Ishikawa (cell line): Measurements from ENCODE around the gene C1QA.

Experiments
- CEBPB ChIP-seq: IDR thresholded peaks from 2 replicates; pipeline ENCODE4 v1.6.1; 2012
- CREB1 ChIP-seq: IDR thresholded peaks from 2 replicates; pipeline ENCODE4 v1.6.1; 2012; ENCODE audit warnings: low read depth
- EGR1 ChIP-seq: IDR thresholded peaks from 2 replicates; pipeline ENCODE4 v1.6.1; 2012
- EP300 ChIP-seq: IDR thresholded peaks from 2 replicates; pipeline ENCODE4 v1.6.1; 2012; ENCODE audit warnings: borderline replicate concordance
- FOXM1 ChIP-seq: IDR thresholded peaks from 2 replicates; pipeline ENCODE4 v1.6.1; 2012; ENCODE audit warnings: low read depth, borderline replicate concordance
- RAD21 ChIP-seq: IDR thresholded peaks from 2 replicates; pipeline ENCODE4 v1.6.1; 2012; ENCODE audit warnings: low read depth
- TAF1 ChIP-seq: IDR thresholded peaks from 2 replicates; pipeline ENCODE4 v1.6.1; 2012; ENCODE audit warnings: low read depth, mild to moderate bottlenecking
- TCF12 ChIP-seq: IDR thresholded peaks from 2 replicates; pipeline ENCODE4 v1.6.1; 2012; ENCODE audit warnings: low read depth
- TEAD4 ChIP-seq: IDR thresholded peaks from 2 replicates; pipeline ENCODE4 v1.6.1; 2012
- USF1 ChIP-seq: IDR thresholded peaks from 2 replicates; pipeline ENCODE4 v1.6.1; 2012
- TF ChIP-seq, protein P1 (sequence below): IDR thresholded peaks from 2 replicates; pipeline ENCODE4 v1.6.1; 2012; ENCODE audit warnings: low read depth, mild to moderate bottlenecking
- TF ChIP-seq, protein P2 (sequence below): IDR thresholded peaks from 2 replicates; pipeline ENCODE4 v1.6.1; 2012

DNA sequence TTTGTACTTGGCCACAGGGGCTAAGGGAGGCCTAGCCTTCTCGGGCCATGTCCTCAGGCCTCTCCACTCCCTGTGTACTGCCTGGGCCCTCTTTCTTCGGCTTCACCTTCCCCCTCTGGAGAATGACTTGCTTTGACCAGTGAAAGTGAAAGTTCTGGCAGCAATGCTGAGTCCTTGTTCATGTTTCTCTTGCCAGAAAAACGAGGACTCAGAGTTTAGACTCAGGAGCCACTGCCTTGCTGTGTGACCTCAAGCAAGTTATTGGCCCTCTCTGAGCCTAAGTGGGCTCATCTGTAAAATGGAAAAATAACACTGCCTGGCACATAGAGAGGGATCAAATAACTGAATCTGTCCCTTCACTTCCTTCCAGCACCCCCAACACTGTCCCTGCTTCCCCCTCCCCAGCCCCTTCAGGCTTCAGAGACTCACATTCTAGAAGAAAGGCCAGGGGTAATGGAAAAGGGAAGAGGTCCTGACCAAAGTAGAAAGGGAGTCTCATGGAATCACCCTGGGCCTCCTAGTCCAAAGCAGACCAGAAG lies 1.5 kb downstream of the C1QA start:
- TF ChIP-seq TCF12 = no peak
- no peak for TF ChIP-seq USF1
- TF ChIP-seq, protein P1, sequence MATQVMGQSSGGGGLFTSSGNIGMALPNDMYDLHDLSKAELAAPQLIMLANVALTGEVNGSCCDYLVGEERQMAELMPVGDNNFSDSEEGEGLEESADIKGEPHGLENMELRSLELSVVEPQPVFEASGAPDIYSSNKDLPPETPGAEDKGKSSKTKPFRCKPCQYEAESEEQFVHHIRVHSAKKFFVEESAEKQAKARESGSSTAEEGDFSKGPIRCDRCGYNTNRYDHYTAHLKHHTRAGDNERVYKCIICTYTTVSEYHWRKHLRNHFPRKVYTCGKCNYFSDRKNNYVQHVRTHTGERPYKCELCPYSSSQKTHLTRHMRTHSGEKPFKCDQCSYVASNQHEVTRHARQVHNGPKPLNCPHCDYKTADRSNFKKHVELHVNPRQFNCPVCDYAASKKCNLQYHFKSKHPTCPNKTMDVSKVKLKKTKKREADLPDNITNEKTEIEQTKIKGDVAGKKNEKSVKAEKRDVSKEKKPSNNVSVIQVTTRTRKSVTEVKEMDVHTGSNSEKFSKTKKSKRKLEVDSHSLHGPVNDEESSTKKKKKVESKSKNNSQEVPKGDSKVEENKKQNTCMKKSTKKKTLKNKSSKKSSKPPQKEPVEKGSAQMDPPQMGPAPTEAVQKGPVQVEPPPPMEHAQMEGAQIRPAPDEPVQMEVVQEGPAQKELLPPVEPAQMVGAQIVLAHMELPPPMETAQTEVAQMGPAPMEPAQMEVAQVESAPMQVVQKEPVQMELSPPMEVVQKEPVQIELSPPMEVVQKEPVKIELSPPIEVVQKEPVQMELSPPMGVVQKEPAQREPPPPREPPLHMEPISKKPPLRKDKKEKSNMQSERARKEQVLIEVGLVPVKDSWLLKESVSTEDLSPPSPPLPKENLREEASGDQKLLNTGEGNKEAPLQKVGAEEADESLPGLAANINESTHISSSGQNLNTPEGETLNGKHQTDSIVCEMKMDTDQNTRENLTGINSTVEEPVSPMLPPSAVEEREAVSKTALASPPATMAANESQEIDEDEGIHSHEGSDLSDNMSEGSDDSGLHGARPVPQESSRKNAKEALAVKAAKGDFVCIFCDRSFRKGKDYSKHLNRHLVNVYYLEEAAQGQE = no peak
- TF ChIP-seq, protein P2, sequence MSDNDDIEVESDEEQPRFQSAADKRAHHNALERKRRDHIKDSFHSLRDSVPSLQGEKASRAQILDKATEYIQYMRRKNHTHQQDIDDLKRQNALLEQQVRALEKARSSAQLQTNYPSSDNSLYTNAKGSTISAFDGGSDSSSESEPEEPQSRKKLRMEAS = no peak
- TF ChIP-seq FOXM1 = no peak
- TF ChIP-seq EP300 = no peak
- TF ChIP-seq EGR1 = no peak
- TF ChIP-seq RAD21 = no peak
- TF ChIP-seq TAF1 = no peak
- TF ChIP-seq CEBPB = no peak
- TF ChIP-seq CREB1 = no peak
- TF ChIP-seq TEAD4 = no peak
